PFSK-1 (cell line): Measurements from ENCODE around the gene PNCK.

Source experiments
- FOXP2 ChIP-seq: optimal IDR thresholded peaks from 2 replicates; pipeline ENCODE3; 2011; ENCODE audit warnings: borderline replicate concordance, control low read depth, inconsistent platforms; ENCODE audit not compliant: insufficient read depth; ENCODE audit errors: extremely low read length, extremely low read depth
- POLR2AphosphoS5 ChIP-seq: IDR thresholded peaks from 2 replicates; pipeline ENCODE4 v1.6.1; 2012; ENCODE audit warnings: low read depth, mild to moderate bottlenecking, control low read depth, low read length, moderate library complexity
- REST ChIP-seq, 2 experiments: IDR thresholded peaks; 2 replicates each; pipeline versions ENCODE4 v1.6.1 to v1.8.0; 2011 to 2012; ENCODE audit warnings: low read depth in 2 of 2, low read length in 2 of 2, control low read depth in 1 of 2, inconsistent platforms in 1 of 2, mild to moderate bottlenecking in 1 of 2, moderate library complexity in 1 of 2; ENCODE audit not compliant: insufficient read depth in 1 of 2
- SIN3A ChIP-seq: IDR thresholded peaks from 2 replicates; pipeline ENCODE4 v1.6.1; 2012; ENCODE audit warnings: mild to moderate bottlenecking, low read length, moderate library complexity, borderline replicate concordance; ENCODE audit not compliant: insufficient read depth
- TAF1 ChIP-seq: IDR thresholded peaks from 2 replicates; pipeline ENCODE4 v1.6.1; 2012; ENCODE audit warnings: low read length, control low read depth, borderline replicate concordance; ENCODE audit not compliant: insufficient read depth

Gene PNCK

GRCh38 chrX:153665726-153666306, 7.8 kb downstream of the PNCK start:
- TF ChIP-seq TAF1 (no peak), REST (IDR thresholded peaks at IDR 0.05; ENCODE audit: insufficient read depth in 1 of 2, low read depth in 2 of 2, low read length in 2 of 2) (no peak), SIN3A (no peak), FOXP2 (no peak), POLR2AphosphoS5 (no peak)

GRCh38 chrX:153662266-153662665, 11.3 kb downstream of the PNCK start:
- no peak for TF ChIP-seq TAF1
- TF ChIP-seq POLR2AphosphoS5 = no peak
- no peak for TF ChIP-seq SIN3A
- TF ChIP-seq REST (IDR thresholded peaks at IDR 0.05; ENCODE audit: insufficient read depth in 1 of 2, low read depth in 2 of 2, low read length in 2 of 2) = no peak
- TF ChIP-seq FOXP2 = no peak

GRCh38 chrX:153659268-153659667, 14.3 kb downstream of the PNCK start:
- TF ChIP-seq REST (IDR thresholded peaks at IDR 0.05; ENCODE audit: insufficient read depth in 1 of 2, low read depth in 2 of 2, low read length in 2 of 2) = no peak
- TF ChIP-seq TAF1 = no peak
- TF ChIP-seq FOXP2 = no peak

GRCh38 chrX:153657161-153657560, 16.5 kb downstream of the PNCK start:
- TF ChIP-seq FOXP2 (no peak), SIN3A (no peak)

GRCh38 chrX:153653556-153653955, 20.1 kb downstream of the PNCK start:
- no peak for TF ChIP-seq REST (IDR thresholded peaks at IDR 0.05; ENCODE audit: insufficient read depth in 1 of 2, low read depth in 2 of 2, low read length in 2 of 2)
- no peak for TF ChIP-seq FOXP2
- TF ChIP-seq TAF1 = no peak
- no peak for TF ChIP-seq POLR2AphosphoS5
- TF ChIP-seq SIN3A = no peak
